ENCODE data around the gene DGUOK. TPM values are rescaled to one million over a fixed set of nuclear protein-coding genes. Genes with fewer than 3 reads are reported as not detected.
"Not testable (repeated sequence)": the region's sequence is repeated elsewhere in the genome, so short reads cannot be mapped to it uniquely, and the experiment has no call there.

The DGUOK gene
- total RNA-seq, result 25.5 TPM

GRCh38 chr2:73926493-73927327, at the start of gene DGUOK:
Gene DGUOK (plus strand): TSS chr2:73926880. CDS start chr2:73926911, 31 bp downstream.
- DNase-seq, result peak; percentile 99

GRCh38 chr2:73877071-73877802, 49.4 kb upstream of the DGUOK start:
- DNase-seq, result no peak

- not testable (repeated sequence) for DNase-seq
Observed at GRCh38 chr2:73877984-73878383, 48.7 kb upstream of the DGUOK start.

GRCh38 chr2:73885406-73885805, 41.3 kb upstream of the DGUOK start:
- no peak for DNase-seq

GRCh38 chr2:73886357-73886756, 40.3 kb upstream of the DGUOK start:
- no peak for DNase-seq

- DNase-seq, result not testable (repeated sequence)
Observed at GRCh38 chr2:73887596-73888353, 38.9 kb upstream of the DGUOK start.

GRCh38 chr2:73888388-73888787, 38.3 kb upstream of the DGUOK start:
- no peak for DNase-seq

- DNase-seq, result no peak
Observed at GRCh38 chr2:73889206-73889605, 37.5 kb upstream of the DGUOK start.

GRCh38 chr2:73890301-73891092, 36.2 kb upstream of the DGUOK start:
- DNase-seq, result no peak

- DNase-seq, result no peak
Observed at GRCh38 chr2:73891276-73891901, 35.3 kb upstream of the DGUOK start.

GRCh38 chr2:73892631-73893329, 33.9 kb upstream of the DGUOK start, which contains the start of gene ACTG2:
Gene ACTG2 (plus strand): TSS chr2:73893008. CDS start chr2:73901312, 8,304 bp downstream.
- no peak for DNase-seq

GRCh38 chr2:73893764-73894474, 32.8 kb upstream of the DGUOK start:
- no peak for DNase-seq

- DNase-seq, result no peak
Observed at GRCh38 chr2:73894475-73894850, 32.2 kb upstream of the DGUOK start.

- no peak for DNase-seq
Observed at GRCh38 chr2:73894877-73895276, 31.8 kb upstream of the DGUOK start.

- DNase-seq, result no peak
Observed at GRCh38 chr2:73895473-73895872, 31.2 kb upstream of the DGUOK start.

GRCh38 chr2:73896362-73897239, 30.1 kb upstream of the DGUOK start:
- DNase-seq, result peak; percentile 30

GRCh38 chr2:73897240-73897583, 29.5 kb upstream of the DGUOK start:
- DNase-seq, result no peak

- no peak for DNase-seq
Observed at GRCh38 chr2:73897934-73898333, 28.7 kb upstream of the DGUOK start.

- DNase-seq, result no peak
Observed at GRCh38 chr2:73899801-73900336, 26.8 kb upstream of the DGUOK start.

All from skin of body (tissue), 2 donors.